ENCODE measurements around the gene ZNF827.

ZNF827 gene

GRCh38 chr4:145730026-145730425 is 208.6 kb downstream of the ZNF827 start:
- no peak overlapping the region for H3K27ac Mint-ChIP-seq

GRCh38 chr4:145723336-145723735 is 215.3 kb downstream of the ZNF827 start:
- Mint-ChIP-seq H3K36me3 (ENCODE audit: low read depth) (no peaks in the 10 kb centered on the region), H3K27ac (no peak overlapping the region), H3K4me3 (no peak overlapping the region), H3K9me3 (peaks cover 8% of the 10 kb centered on the region), H3K27me3 (ENCODE audit: low read depth, poor library complexity) (peaks cover 11% of the 10 kb centered on the region), H3K4me1 (peaks cover 14% of the 10 kb centered on the region)
- no peak for TF ChIP-seq CTCF (IDR thresholded peaks at IDR 0.05)
- DNase-seq: no peak

More at GRCh38 chr4:145730026-145730425, 208.6 kb downstream of the ZNF827 start:
- H3K27me3 Mint-ChIP-seq (ENCODE audit: low read depth, poor library complexity): no peaks in the 10 kb centered on the region
- DNase-seq: no peak
- H3K9me3 Mint-ChIP-seq: no peaks in the 10 kb centered on the region
- TF ChIP-seq CTCF (IDR thresholded peaks at IDR 0.05): no peak
- peaks cover 32% of the 10 kb centered on the region for H3K4me1 Mint-ChIP-seq
- H3K36me3 Mint-ChIP-seq (ENCODE audit: low read depth): no peaks in the 10 kb centered on the region
- no peak overlapping the region for H3K4me3 Mint-ChIP-seq

GRCh38 chr4:145722561-145722960 is 216.1 kb downstream of the ZNF827 start:
- Mint-ChIP-seq H3K36me3 (ENCODE audit: low read depth) (no peaks in the 10 kb centered on the region), H3K4me3 (no peak overlapping the region), H3K9me3 (peaks cover 8% of the 10 kb centered on the region), H3K27me3 (ENCODE audit: low read depth, poor library complexity) (peaks cover 11% of the 10 kb centered on the region), H3K4me1 (peaks cover 14% of the 10 kb centered on the region), H3K27ac (no peak overlapping the region)
- DNase-seq: no peak
- TF ChIP-seq CTCF (IDR thresholded peaks at IDR 0.05): no peak

GRCh38 chr4:145720656-145721055 is 218.0 kb downstream of the ZNF827 start:
- H3K9me3 Mint-ChIP-seq: peaks cover 8% of the 10 kb centered on the region
- H3K4me3 Mint-ChIP-seq: no peak overlapping the region
- no peak for DNase-seq
- H3K27ac Mint-ChIP-seq: peak overlapping the region; percentile 41
- peaks cover 11% of the 10 kb centered on the region for H3K27me3 Mint-ChIP-seq (ENCODE audit: low read depth, poor library complexity)
- peaks cover 14% of the 10 kb centered on the region for H3K4me1 Mint-ChIP-seq
- TF ChIP-seq CTCF (IDR thresholded peaks at IDR 0.05): no peak
- no peaks in the 10 kb centered on the region for H3K36me3 Mint-ChIP-seq (ENCODE audit: low read depth)

- TF ChIP-seq CTCF (IDR thresholded peaks at IDR 0.05): no peak
- Mint-ChIP-seq H3K27me3 (ENCODE audit: low read depth, poor library complexity) (peaks cover 11% of the 10 kb centered on the region), H3K9me3 (peaks cover 8% of the 10 kb centered on the region), H3K36me3 (ENCODE audit: low read depth) (no peaks in the 10 kb centered on the region), H3K4me1 (peaks cover 14% of the 10 kb centered on the region), H3K27ac (peak overlapping the region; percentile 41), H3K4me3 (no peak overlapping the region)
- no peak for DNase-seq
These were observed 218.6 kb downstream of the ZNF827 start for GRCh38 chr4:145719752-145720624.
